Suppressor macrophage (primary cell): ENCODE measurements around the gene HS1BP3.

Experiments
- DNase-seq, 4 experiments: peaks; one replicate each; pipeline ENCODE4 v3.0.0-alpha.2; 2020 to 2022

HS1BP3 gene

DNA sequence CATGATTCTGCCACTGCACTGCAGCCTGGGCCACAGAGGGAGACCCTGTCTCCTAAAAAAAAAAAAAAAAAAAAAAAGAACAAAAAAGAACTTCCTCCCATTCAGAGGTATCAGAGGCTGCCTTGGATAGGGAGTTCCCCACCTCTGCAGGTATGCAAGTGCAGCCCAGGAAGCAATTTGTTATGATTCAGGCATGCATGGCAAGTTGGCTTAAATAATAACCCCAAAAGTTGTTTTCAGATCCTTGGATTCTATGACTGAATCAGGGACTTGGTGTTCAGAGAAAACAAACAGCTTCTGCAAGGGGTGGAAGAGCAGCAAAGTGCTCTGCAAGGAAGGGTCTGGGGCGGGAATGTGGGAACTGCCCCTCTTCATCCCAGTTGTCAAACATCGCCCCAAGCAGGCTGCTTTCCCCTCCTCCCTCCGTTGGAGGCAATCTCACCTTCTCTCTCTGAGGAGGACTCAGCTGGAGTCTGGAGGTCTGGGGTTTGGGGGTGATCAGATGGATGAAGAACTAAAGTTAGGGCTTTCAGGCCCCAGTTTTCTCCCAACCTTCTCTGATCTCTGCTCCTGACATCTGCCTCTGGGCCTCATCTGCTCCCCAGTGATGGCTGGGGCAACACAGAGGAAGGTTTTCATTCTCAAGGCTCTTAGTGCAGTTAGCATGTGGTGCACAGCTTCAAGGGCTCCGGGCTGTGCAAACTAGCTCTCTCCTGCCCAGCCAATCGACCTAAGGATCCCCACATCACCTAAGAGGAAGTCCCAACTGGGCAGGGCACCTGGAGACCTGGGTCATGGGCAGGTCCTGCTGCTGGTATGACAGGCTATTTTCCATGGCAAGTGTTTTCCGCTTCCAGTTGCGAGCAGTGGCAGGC, 12.5 kb upstream of the HS1BP3 start:
- no peak for DNase-seq

DNA sequence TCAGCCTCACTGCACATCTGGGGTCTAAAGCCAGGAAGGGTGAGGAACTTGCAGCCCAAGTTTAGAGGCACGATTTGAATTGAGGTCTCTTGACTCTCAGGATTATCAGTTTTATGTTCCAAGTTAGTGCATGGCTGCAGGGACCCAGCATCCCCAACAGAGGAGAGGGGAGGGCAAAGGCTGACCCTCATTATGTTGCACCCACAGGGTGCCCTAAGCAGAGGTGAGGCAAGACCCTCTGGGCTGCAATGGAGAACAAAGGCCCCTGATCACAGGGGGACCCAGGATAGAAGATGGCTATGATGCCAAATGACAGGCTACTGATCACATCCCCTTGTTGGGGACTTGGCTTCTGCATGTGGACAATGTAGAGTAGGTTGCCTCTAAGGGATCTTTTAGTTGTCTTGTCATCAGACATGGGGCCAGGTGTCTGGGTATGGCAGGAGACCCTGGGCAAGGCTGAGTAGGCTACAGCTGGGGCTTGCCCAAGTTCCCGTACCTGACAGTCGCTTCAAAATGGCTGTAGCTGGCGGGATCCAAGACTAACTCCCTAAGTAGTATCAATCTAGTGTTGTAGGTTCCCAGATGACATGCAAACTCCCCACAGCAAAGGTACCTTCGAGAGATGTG, 11.5 kb upstream of the HS1BP3 start:
- DNase-seq, result no peak

DNA sequence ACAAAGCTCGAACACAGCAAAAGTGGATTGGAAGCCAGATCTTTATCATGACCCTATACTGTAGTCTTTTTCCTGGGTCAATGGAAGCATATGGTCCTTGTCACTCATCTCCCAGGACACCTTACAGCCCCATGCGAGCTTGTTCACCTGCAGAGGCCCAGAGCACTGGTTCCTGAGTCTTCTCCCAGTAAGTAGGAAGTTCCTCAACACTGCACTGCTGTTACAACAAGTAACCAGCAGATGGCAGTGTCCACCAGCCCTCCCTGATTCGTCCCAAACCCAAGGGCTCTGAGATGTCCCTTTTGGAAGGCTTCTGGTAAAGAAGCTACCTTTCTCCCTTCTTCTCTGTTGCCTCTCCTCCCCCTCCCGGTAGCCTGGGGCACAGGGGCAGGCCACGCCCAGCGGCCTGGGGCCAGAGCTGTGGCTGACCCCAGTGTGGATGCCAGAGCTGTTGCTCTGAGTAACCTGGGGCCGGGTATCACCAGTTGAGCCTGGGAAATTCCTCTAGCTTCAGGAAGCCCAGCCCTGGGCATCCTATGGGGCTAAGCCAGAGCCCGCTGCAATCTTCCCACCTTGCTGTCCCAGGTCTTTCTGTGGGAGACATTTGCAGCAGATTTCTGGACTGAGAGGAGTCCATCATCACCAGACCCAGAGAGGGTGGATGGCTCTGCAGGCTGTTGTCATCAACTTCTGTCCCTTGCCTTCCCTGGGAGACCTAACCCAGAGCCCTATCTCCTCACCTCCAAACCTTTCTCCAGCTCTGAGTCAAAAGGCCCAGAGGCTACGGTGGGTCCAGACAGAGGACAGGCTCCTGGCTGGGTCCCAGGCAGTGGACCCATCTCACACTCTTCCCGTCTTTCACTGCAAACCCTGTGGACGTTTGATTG, 10.8 kb upstream of the HS1BP3 start:
- peak; percentile 79 to 82 (median 82) for DNase-seq

DNA sequence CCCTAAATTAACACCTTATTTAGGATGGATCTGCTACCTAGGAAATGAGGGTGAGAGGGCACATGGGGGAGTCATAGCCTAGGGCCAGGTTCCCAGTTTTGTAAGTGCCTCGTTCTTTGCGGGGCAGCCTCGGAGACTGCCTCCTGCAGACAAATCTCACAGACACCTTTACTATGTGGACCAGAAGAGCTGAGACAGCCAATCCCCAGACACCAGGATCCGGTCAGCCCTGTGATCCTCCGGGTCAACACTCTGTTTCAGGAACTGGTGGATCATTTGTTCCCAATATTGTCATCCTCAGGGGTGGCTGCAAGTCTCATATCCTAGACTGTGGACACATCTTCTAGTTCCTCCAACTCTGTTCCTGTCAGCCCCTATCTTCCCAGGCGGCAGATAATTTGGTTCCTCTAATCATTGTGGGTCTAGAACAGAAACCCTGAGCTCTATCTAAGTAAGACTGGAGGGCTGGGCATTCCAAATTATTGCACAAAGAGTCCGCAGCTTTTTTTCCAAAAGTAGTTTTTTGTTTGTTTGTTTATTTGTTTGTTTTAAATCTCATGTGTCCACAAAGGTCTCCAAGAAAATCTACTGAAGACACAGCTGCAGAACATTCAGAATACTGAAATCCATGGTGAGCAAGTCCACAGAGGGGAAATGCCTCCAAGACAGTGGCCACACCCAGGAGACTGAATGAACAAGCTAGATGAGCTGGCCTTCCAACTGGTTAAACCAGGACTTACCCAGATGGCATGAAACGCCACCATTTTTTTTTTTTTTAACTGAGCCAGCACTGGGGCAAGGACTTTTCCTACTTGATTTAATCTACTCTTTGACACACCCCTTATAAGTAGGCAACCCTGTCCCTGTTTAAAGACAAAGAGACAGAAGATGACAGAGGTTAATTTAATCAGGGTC, 9.9 kb upstream of the HS1BP3 start:
- DNase-seq, result peak; percentile 38 to 51 (median 46)

DNA sequence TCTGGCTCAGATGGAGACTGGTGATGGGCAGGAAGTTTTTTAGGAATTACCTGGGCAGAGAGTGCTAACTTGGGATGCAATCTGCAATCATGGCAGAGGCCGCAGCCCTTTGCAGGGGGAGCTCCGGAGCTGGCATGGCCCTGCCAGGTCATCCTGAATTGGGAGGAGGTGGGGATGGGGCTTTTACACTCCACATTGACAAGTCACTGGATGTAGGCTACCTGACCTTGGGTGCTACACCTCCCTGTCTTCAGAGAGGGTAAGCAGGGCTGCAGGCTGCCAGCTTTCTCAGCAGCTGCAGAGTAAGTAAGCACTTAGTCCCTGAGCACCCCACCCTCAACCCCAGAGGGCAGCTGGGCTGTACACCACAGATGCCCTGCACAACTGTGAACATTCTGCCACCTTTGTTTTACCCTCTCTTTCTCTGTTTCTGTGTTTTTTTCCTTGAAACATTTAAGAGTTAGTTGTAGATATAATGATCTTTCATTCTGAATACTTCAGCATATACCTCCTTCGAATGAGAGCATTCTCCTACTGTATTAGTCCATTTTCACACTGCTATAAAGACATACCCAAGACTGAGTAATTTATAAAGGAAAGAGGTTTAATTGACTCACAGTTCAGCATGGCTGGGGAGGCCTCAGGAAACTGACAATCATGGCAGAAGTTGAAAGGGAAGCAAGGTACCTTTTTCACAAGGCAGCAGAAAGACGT, 6.8 kb upstream of the HS1BP3 start:
- DNase-seq, result no peak

DNA sequence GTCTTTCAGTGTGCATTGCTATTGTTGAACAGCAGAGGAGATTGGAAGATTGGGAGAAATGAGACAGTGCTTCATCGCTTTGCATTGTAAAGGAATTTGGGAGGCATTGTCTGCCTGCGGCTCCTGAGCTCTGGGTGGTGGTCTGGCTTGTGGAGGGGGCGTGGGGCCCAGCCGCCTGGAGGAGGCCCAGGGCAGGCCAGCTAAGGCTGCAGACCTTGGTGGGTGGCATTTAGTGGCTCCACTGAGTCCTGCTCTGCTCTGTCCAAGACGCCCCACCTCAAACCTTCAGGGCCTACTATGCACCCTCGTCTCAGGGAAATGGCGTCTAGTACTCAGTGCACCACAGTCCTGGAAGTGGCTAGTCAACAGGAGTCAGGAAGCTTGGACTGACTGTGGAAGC, 5.7 kb upstream of the HS1BP3 start:
- no peak for DNase-seq

DNA sequence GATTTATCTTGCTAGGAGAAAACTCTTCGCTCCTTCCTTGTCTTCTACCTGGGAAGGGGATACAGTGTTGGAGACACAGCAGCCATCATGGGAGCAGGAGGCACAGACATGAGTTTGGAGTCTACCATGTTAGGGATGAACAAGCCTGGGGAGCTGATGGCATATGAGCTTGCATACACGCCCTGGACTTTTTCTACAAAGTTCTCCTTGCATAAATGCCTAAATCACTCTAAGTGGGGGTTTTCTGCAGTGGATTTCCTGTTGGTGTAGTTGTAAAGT, 3.6 kb upstream of the HS1BP3 start:
- no peak for DNase-seq

DNA sequence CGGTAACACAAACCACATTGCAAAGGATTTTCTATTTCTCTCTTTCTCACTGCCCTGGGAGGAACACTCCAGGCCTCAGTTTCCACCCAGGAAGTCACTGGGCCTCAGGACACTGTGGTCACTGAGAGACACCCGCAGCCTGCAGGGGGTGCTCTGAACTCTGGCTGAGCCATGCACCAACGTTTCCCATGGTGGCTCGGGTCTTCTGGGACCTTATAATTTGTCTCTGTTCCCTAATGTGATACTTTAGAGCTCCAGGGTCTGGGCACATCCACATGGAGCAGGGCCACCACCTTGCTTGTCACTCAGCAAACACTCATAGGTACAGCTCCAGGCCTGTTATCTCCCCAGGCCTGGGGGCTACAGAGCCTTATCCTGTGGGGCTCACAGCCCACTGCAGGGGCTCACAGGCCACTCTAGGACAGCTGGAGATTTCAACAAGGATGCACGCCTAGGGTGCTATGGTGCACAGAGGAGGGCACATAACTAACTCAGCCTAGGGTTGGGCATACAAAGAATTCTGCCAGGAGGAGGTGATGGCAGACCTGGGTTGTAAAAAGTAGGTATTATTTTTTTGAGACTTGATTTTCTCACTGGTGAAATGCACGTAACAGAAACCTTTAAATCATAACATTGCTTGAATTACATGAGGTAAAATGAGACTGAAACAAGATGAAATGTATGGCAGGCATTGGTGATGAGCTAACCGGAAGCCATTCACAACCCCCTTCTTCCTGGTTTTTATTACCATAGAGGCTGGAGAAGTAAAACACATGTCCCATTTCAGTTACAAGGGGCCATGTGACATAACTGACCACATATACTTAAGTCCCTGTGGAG, 3.0 kb upstream of the HS1BP3 start:
- DNase-seq, result peak; percentile 33 to 64 (median 48)

DNA sequence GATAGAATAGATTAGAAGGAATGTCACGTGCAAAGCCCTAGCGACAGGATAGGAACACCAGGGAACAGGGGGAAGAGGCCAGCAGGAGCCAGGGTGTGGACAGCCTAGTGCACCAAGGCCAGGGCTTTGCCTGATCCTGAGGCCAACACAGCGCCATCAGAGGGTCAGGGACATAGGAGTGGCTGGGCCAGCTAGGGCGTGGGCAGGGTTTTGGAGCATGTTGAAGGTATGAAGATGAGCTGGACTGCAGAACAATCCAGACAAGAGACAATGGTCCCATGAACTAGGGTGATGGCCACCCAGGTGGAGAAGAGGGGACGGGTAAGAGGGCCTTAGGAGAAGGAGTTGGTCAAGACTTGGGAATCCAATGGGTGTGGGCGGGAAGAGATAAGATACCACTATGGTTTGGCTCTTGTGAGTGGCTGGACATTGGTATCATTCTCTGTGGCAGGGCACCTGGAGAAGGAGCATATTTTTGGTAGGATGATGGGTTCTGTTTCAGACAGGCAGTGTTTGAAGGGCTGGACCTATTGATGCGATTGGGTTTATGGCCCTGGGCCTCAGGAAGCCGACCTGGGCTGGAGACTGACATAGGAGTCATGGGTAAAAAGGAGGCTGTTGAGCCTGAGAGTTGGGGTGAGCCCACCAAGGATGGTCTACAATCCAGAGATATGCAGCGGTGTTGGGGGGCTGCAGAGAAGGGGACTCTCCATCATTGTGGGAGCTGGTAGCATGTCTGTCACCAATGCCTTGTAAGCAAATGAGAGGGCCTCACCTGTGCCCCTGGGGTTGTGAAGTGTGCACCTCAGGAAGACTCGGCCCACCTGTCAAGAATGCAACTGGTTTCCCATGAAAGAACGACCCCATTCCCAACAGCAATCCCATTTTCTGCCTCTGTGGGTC, 2.0 kb upstream of the HS1BP3 start:
- DNase-seq, result no peak

DNA sequence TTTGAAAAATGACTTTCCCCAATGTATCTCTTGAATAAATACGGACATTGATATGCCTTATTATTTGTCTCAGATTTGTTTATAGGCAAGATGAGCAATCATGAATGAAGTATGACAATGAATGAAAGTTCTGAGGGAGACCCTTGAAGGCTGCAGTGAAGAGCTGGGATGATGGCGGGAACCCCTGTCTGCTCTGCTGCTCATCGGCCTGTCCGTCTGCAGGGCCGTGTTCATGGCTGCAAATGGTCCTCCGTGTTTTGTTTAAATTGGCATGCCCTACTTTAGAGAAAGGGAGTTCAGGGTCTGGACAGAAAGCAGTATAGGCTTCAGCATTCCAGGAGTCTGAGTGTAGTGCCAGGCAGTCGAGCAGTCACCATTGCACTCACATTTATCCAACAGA, 1.2 kb upstream of the HS1BP3 start:
- no peak for DNase-seq

DNA sequence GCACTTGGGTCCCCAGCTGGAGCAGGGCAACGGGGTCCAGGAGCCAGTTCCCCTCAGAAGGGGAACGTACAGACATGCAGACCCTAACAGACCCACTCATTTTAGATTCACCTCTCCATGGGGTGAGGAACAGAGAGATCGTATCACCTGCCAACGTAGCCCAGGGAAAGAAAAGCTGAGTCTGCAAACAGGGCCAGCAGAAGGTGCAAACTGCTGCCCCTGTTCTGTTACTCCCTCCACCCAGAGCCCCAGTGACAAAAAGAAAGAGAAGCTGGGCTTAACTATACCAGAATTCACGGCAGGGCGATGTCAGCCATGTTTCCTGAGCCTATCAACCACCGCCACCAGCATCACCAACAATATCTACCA, 817 bp upstream of the HS1BP3 start:
- DNase-seq, result no peak

DNA sequence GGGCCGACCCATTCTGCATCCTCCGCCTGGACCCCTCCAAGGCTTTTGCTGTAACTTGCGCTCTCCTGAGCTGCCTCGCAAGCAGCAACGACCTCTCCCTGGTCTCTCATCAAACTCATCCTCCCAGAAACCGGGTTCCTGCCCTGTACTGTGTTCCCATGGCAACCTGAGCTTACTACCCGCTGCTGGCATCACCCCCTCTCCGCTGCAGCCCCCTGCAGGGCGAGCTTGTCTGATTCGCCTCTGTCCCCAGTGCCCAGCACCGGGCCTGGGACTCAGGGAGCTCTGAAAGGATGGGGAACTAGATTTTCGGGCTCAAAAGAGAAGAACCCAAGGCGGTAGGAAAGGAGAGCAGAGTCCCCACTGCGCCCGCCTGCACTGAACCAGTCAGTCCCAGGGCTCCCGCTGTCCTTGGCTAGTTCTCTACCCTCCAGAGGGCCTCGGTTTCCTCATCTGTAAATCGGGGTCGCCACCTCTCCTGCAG, 463 bp downstream of the HS1BP3 start:
- DNase-seq, result peak; percentile 49 to 64 (median 58)

DNA sequence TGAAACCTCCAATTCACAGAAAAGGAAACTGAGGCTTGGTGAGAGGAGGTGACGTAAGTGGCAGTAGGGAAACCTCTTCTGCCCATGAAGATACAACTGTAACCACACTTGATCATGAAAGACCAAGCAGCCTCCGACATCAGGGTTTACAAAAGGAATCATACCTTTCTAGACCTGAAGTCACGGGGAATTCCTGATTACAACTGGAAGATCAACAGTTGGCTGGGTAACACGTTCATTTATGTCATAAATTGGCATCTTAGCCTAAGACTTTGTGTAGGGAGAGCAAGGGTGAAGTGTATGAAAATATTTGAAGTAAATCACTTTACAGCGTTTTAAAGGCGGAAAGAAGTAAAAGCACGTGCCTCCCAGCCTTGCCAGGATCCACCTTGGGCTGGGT, 922 bp downstream of the HS1BP3 start:
- DNase-seq, result no peak

DNA sequence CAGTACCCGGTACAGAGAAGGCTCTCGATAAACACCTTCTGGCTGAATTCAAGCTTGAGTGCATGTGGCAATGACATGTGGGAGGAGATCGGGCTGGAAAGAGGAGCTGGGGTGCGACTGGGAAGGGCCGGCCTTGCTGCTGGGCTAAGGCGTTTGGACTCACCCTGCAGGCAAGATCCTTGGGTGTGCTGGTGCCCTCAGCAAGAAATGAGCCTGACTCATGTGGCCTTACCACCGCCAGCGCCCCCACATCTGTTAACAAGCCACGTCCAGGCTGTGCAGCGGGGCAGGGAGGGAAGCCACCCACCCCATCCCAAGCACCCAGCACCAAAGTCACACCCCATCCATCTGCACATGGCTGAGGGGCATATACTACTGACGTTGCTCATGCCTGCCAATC, 1.3 kb downstream of the HS1BP3 start:
- peak; percentile 54 to 80 (median 74) for DNase-seq

DNA sequence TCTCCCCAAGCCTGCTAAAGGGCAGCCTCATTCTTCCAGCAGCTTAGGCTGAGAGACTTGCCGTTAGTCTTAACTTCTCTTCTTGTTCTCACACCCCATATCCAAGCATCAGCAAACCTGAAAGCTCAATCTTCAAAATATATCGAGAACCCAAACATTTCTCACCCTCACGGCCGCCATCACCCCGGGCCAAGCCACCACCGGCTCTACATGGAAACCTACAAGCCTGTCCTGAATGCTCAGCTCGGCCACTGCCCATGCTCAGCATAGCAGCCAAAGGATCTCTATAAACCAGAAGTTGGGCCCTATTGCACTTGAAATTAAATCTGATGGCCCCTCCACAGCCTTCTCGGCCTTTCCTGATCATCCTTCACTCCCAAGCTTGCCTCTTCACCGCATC, 2.1 kb downstream of the HS1BP3 start:
- DNase-seq, result no peak

DNA sequence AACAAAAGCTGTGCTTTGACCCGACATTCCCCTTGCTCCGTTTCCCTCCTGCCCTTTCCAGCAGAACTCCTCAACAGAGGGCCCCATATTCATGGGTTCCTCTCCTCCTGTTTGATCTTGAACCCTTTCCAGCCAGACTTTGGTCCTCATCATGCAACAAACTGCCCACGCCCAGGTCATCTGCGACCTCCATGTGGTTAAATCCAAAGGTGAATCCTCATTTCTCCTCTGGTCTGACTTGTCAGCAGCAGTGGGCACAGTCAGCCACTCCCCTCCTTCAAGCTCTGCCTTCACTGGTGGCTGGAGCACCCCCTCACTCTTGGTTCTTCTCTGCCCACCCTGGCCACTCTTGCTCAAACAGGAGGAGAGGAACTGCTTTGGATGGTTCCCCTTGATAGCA, 2.7 kb downstream of the HS1BP3 start:
- peak in 3 of 4 experiments; percentile 23 to 36 (median 32) for DNase-seq

DNA sequence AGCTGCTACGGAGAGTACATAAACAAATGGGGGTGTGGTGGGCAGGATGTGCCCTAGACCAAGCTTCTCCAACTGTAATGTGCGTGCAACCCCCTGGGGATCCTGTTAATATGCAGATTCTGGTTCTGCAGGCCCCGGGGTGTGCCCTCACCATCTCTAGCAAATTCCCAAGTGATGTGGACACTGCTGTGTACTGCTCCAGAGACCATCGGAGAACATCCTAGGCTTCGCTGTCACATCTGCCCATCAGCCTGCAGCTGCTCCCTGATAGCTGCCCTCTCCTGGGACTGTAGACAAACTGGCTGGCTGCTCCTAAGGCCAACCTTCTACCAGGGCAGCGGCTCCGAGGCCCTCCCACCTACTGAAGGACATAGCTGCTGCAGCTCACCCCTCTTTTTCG, 3.2 kb downstream of the HS1BP3 start:
- no peak for DNase-seq

DNA sequence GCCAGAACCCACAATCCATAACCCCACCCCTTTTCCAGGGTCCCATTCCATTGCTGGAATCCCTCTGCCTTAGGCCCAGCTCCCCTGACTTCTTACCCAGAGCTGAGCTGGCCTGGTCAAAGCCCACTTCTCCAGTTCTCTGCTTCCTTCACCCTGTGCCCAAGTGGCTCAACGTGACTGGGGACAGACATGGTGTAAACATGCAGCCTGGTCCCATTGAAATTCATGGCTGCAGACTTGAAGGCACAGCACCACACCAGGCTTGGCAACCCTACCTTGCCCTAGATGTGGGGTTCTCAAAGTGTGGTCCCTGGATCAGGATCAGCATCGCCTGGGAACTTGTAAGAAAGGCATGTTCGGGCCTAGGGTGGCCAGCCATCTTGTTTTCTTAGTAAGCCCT, 3.7 kb downstream of the HS1BP3 start:
- no peak for DNase-seq

DNA sequence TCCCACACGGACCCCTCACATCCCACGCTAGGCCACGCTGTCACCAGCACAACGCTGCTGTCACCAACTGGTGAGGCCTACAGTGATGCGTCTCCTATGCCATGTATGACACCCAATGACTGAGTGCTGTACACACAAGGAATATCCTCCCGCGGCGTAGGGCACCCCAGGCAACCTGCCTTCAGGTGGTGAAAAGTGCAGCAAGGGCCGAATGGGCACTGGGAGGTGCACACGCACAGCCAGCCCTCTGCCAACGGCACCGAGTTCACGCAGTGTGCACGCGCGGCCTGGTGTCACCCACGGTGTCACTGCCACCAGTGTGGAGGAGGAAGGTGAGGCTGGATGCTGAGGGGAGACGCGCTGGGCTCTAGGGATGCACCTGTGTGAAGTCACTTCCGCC, 4.5 kb downstream of the HS1BP3 start:
- no peak for DNase-seq

DNA sequence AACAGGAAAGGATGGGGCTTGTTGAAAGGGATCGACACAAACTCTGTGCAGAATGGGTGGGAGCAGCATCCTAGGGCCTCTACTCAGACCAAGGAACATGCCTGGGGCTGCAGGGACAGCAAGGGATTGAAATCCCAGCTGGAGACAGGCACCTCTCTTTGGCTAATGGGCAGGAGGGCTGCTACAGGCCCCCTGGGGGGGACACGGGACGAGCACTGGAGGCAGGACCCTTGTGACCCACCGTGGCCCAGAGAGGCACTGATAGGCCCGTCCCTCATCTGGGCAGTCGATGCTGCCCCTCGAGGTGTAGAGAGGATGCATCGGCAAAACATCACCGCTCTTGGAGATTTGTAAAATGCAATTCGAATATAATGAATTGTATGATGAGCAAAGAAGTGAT, 5.1 kb downstream of the HS1BP3 start:
- no peak for DNase-seq
